Tongue (tissue), 2 donors: Measurements from ENCODE around the gene LCNL1. TPM values are rescaled to one million over a fixed set of nuclear protein-coding genes. Genes with fewer than 3 reads are reported as not detected.

Experiments
- DNase-seq: peaks from one replicate; pipeline ENCODE4 v3.0.0-alpha.2; 2015
- total RNA-seq: library from RNA; depleted of rRNA; stranded (reverse); fragments of >200 nt; gene quantifications from one replicate; pipeline ENCODE4 v1.2.3, GENCODE V29; 2014

Gene LCNL1
- total RNA-seq, 1 donor from 2014 or later: 0.31 TPM

- DNase-seq: no peak
Observed at GRCh38 chr9:137013571-137013940, 30.8 kb downstream of the LCNL1 start.

- DNase-seq: no peak
Observed at GRCh38 chr9:137014166-137014565, 31.4 kb downstream of the LCNL1 start.

GRCh38 chr9:137014776-137015539, 32.2 kb downstream of the LCNL1 start:
- DNase-seq: no peak

GRCh38 chr9:137015540-137015930, 32.7 kb downstream of the LCNL1 start:
- DNase-seq: no peak

- no peak for DNase-seq
Observed at GRCh38 chr9:137015976-137016375, 33.2 kb downstream of the LCNL1 start.

- DNase-seq: no peak
Observed at GRCh38 chr9:137016436-137016835, 33.6 kb downstream of the LCNL1 start.

- no peak for DNase-seq
Observed at GRCh38 chr9:137017071-137017470, 34.3 kb downstream of the LCNL1 start.

- no peak for DNase-seq
Observed at GRCh38 chr9:137017791-137018497, 35.2 kb downstream of the LCNL1 start.

- no peak for DNase-seq
Observed at GRCh38 chr9:137018761-137019559, 36.2 kb downstream of the LCNL1 start.

GRCh38 chr9:137019891-137020683, 37.3 kb downstream of the LCNL1 start:
- no peak for DNase-seq

GRCh38 chr9:137020771-137021567, 38.2 kb downstream of the LCNL1 start:
- DNase-seq: no peak

- DNase-seq: no peak
Observed at GRCh38 chr9:137021568-137021978, 38.8 kb downstream of the LCNL1 start.

- DNase-seq: no peak
Observed at GRCh38 chr9:137021979-137022661, 39.3 kb downstream of the LCNL1 start.

- no peak for DNase-seq
Observed at GRCh38 chr9:137022662-137023008, 39.8 kb downstream of the LCNL1 start.

GRCh38 chr9:137023157-137023556, 40.4 kb downstream of the LCNL1 start:
- no peak for DNase-seq

GRCh38 chr9:137023583-137023991, 40.8 kb downstream of the LCNL1 start:
- DNase-seq: peak; percentile 37

GRCh38 chr9:137025517-137025966, 42.7 kb downstream of the LCNL1 start:
- peak; percentile 50 for DNase-seq

- no peak for DNase-seq
Observed at GRCh38 chr9:137026384-137026783, 43.6 kb downstream of the LCNL1 start.

- no peak for DNase-seq
Observed at GRCh38 chr9:137026828-137027227, 44.0 kb downstream of the LCNL1 start.

- DNase-seq: no peak
Observed at GRCh38 chr9:137027369-137028262, 44.8 kb downstream of the LCNL1 start, which contains the start of gene ABCA2. Gene ABCA2, minus strand, starts transcription at chr9:137028237. Its CDS starts 97 bp downstream, at chr9:137028140.
